Esophagus squamous epithelium (tissue), 4 donors: ENCODE results near the gene CLCN3.

ENCODE experiments used
- POLR2A ChIP-seq, 4 donors: fragments of 450-650 bp; IDR thresholded peaks; one replicate each; pipeline ENCODE4 v1.6.1; 2017; ENCODE audit warnings: antibody characterized with exemption in 4 of 4, mild to moderate bottlenecking in 4 of 4, moderate library complexity in 3 of 4
- TF ChIP-seq, protein P1 (sequence below), 6 experiments: fragments of 450-650 bp in 4 of 6; fragments of 200-600 bp in 2 of 6; sonication (generic) in 2 of 6; IDR thresholded peaks; one replicate each; pipeline ENCODE4 v1.5.1; 2016 to 2019; ENCODE audit warnings: antibody characterized with exemption in 6 of 6, mild to moderate bottlenecking in 4 of 6, moderate library complexity in 4 of 6

DNA sequence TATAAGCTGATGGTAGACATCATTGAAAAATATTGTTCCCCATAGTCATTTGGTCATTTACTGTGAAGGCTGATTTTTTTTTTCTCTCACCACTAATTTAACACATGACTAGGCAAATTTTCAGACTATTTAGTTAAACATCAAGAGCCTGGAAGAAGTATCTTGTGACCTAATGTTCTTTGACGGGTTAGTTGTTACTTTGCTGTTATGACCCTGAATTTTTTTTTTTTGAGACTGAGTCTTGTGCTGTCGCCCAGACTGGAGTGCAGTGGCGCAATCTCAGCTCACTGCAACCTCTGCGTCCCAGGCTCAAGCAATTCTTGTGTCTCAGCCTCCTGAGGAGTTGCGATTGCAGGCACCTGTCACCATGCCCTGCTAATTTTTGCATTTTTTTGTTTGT, 70.4 kb downstream of the CLCN3 start:
- TF ChIP-seq, protein P1, sequence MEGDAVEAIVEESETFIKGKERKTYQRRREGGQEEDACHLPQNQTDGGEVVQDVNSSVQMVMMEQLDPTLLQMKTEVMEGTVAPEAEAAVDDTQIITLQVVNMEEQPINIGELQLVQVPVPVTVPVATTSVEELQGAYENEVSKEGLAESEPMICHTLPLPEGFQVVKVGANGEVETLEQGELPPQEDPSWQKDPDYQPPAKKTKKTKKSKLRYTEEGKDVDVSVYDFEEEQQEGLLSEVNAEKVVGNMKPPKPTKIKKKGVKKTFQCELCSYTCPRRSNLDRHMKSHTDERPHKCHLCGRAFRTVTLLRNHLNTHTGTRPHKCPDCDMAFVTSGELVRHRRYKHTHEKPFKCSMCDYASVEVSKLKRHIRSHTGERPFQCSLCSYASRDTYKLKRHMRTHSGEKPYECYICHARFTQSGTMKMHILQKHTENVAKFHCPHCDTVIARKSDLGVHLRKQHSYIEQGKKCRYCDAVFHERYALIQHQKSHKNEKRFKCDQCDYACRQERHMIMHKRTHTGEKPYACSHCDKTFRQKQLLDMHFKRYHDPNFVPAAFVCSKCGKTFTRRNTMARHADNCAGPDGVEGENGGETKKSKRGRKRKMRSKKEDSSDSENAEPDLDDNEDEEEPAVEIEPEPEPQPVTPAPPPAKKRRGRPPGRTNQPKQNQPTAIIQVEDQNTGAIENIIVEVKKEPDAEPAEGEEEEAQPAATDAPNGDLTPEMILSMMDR (IDR thresholded peaks at IDR 0.05): no peak
- no peak for TF ChIP-seq POLR2A (IDR thresholded peaks at IDR 0.05)
